Motor neuron (in vitro differentiated cells): Measurements from ENCODE around the gene DOCK10. TPM values are rescaled to one million over a fixed set of nuclear protein-coding genes. Genes with fewer than 3 reads are reported as not detected.

Source experiments
- ATAC-seq, 8 experiments: fragments of 200-7000 bp; cut with Tn5 transposase; replicated peaks in 6 of 8; 2 replicates each; pipeline ENCODE4 v1.8.0; 2021; ENCODE audit warnings: mild to moderate bottlenecking in 8 of 8, moderate library complexity in 8 of 8
- H3K27ac ChIP-seq, 2 donors: fragments of 250-450 bp; sonication (Bioruptor Pico); 2 replicates each; pipeline ENCODE4 v1.9.0; 2021; ENCODE audit warnings: antibody characterized with exemption in 2 of 2, mild to moderate bottlenecking in 2 of 2, moderate library complexity in 1 of 2
- H3K4me1 ChIP-seq, 2 donors: fragments of 250-450 bp; sonication (Bioruptor Pico); replicated peaks in 1 of 2; 2 replicates each; pipeline ENCODE4 v1.6.1; 2021; ENCODE audit warnings: antibody characterized with exemption in 2 of 2, mild to moderate bottlenecking in 2 of 2, moderate library complexity in 1 of 2
- H3K4me3 ChIP-seq, 5 donors: fragments of 250-450 bp; sonication (Bioruptor Pico); 2 replicates each; pipeline ENCODE4 v1.9.0; 2021; ENCODE audit warnings: antibody characterized with exemption in 5 of 5, mild to moderate bottlenecking in 5 of 5, moderate library complexity in 4 of 5
- WGBS, 10 experiments: fragments of 450-650 bp; shearing (Covaris generic); methylation state at CpG; one replicate each; pipeline ENCODE4 v1.0.0; 2022; 5-methylcytosine and 5-hydroxymethylcytosine counted together
- in situ Hi-C, 9 experiments: fragments of 400-800 bp; cut with MboI; loops; one replicate each; pipeline ENCODE4 v1.15.0; 2021; ENCODE audit warnings: low sequenced_read_pairs in 9 of 9, low pct_unique_long_range_greater_than_20kb in 2 of 9; ENCODE audit not compliant: unreplicated experiment in 9 of 9
- total RNA-seq, 8 experiments: library from RNA; unstranded; fragments of 300-600 nt; gene quantifications; 2 replicates each; pipeline versions ENCODE4 v1.2.3 to v1.2.4, GENCODE V29; 2022

DOCK10 gene
- total RNA-seq, 8 experiments from 2014 or later = 1.7 to 151 (median 5.2) TPM

DNA sequence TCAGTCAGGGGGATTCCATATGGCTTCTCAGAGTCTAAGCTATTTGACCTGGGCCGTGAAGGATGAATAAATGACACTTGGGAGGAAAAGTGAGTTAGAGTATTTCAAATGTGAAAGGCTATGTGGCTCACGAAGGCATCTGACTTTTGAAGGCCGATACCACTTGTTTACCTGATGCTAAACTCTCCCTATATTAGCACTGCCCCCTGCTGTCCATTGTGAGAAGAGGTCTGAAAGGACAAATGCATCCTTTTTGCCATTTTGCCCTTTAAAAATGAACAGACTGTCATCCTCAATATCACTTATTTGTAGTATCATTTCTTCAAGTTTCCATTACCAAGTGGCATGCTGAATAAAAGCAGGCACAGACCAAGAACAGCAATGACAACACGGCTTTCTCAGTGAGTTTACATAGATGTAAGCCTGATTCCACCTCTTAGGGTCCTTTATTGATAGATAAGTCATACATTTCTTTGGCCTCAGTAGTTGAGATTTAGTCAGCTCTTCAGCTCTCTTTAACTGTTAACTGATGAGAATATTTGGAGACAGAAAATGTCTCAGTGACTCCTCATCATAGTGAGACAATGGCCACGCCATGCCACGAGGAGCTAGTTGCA lies 40.1 kb downstream of the DOCK10 start:
- in situ Hi-C loops = no loop called here
- H3K4me1 ChIP-seq = peaks cover 0 to 20% of the 10 kb centered on the region in 2 donors
- H3K4me3 ChIP-seq = no peak overlapping the region
- no peak overlapping the region for H3K27ac ChIP-seq
- WGBS, 10 experiments = 20 to 100% (median 51%) methylated on average over 1 to 6 of the region's 6 CpGs
- peak in 4 of 8 experiments; percentile 35 to 61 (median 58) for ATAC-seq

- H3K4me1 ChIP-seq = peaks cover 0 to 16% of the 10 kb centered on the region in 2 donors
- peak in 3 of 8 experiments; percentile 23 to 71 (median 46) for ATAC-seq
- no peak overlapping the region for H3K27ac ChIP-seq
- 20 to 100% (median 89%) methylated on average over 1 to 3 of the region's 3 CpGs; no CpG with 5 or more reads in 2 of the 10 experiments for WGBS, 10 experiments
- no peak overlapping the region for H3K4me3 ChIP-seq
- in situ Hi-C loops = loop anchor here in 1 of 9 experiments (25.0 kb wide), 1 partner anchor 662 kb away; no protein-coding TSS in a partner anchor
Measured at GRCh38 chr2:224999754-225000153, 42.5 kb downstream of the DOCK10 start.

- Histone ChIP-seq H3K27ac (no peak overlapping the region), H3K4me1 (peaks cover 0 to 11% of the 10 kb centered on the region in 2 donors), H3K4me3 (no peak overlapping the region)
- in situ Hi-C loops = loop anchor here in 1 of 9 experiments (25.0 kb wide), 1 partner anchor 662 kb away; no protein-coding TSS in a partner anchor
- WGBS, 10 experiments = 0 to 100% (median 27%) methylated on average over 1 of the region's 1 CpG; no CpG with 5 or more reads in 3 of the 10 experiments
- no peak for ATAC-seq
Measured at GRCh38 chr2:224999321-224999720, 42.9 kb downstream of the DOCK10 start.

DNA sequence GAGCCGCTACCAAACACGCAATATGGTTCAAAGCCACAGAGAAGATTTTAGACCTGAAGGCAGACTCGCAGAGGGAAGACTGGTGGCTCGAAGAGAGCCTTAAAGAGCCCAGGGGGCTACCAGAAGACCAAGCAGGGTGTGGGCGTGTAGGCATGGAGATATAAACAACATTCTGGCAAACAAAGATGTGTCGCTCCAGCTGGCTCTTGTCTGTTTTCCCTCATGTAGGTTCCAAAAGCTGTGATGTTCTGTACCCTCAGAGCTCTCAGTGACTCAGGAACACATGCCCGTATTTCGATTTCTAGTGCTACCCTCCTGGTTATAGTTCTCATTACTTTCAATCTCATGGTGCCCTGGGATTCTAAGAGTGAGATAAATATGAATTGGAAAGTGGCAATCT lies 44.5 kb downstream of the DOCK10 start:
- 30 to 100% (median 77%) methylated on average over 1 to 6 of the region's 8 CpGs; no CpG with 5 or more reads in 4 of the 10 experiments for WGBS, 10 experiments
- H3K4me3 ChIP-seq = no peak overlapping the region
- peaks cover 0 to 9% of the 10 kb centered on the region in 2 donors for H3K4me1 ChIP-seq
- ATAC-seq = peak in 3 of 8 experiments; percentile 70 to 78 (median 70)
- H3K27ac ChIP-seq = no peak overlapping the region
- in situ Hi-C loops = loop anchor here in 1 of 9 experiments (25.0 kb wide), 1 partner anchor 661 kb away; no protein-coding TSS in a partner anchor

DNA sequence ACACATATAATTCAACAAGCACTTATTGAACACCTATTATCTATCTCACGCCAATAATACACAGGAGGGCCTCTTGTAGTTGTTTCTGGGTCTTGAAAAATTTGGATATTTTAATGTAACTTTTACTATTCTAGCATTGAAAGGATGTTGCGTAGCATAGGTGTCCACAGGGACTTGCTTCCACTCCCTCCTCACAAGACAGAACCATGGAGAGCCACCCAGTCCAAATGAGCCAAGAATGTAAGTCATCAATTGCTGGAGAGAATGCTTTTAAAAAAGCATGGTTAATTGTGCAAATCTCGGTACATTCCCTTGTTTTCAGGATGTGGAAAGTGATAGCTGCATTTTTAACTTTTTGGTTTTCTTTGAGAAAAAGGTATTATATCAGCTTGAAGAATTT lies 46.8 kb downstream of the DOCK10 start:
- H3K27ac ChIP-seq = no peak overlapping the region
- no peak overlapping the region for H3K4me3 ChIP-seq
- in situ Hi-C loops = loop anchor here in 1 of 9 experiments (25.0 kb wide), 1 partner anchor 658 kb away; no protein-coding TSS in a partner anchor
- peaks cover 0 to 9% of the 10 kb centered on the region in 2 donors for H3K4me1 ChIP-seq
- ATAC-seq = no peak
- 77 to 100% (median 94%) methylated on average over 1 to 3 of the region's 3 CpGs; no CpG with 5 or more reads in 2 of the 10 experiments for WGBS, 10 experiments

DNA sequence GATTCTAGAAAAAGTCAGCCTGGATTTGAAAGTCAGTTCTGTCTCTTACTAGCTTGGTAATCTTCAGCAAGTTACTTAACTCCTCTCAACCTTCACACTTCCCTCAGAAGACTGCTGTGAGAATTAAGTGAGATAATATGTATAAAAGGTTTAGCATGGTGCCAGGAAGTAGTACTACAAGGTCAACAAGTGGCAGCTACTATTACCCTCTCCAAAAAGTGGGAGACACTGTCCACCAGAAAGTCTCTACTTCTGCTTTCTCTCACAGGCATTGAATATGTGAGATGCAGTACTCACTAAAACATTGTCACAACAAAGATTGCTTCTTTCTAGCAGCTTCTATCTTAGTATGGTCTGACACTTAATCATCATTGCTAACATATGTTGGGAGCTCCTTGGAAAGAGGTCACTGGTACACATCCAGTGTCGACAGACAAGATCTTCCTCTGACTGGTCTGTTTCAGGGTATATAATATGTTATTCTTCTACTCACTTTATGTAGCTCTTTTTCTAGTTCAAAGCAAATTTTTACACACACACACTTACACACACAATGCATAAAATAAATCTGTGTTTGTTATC lies 47.9 kb downstream of the DOCK10 start:
- 80 to 100% (median 100%) methylated on average over 1 of the region's 1 CpG; no CpG with 5 or more reads in 4 of the 10 experiments for WGBS, 10 experiments

DNA sequence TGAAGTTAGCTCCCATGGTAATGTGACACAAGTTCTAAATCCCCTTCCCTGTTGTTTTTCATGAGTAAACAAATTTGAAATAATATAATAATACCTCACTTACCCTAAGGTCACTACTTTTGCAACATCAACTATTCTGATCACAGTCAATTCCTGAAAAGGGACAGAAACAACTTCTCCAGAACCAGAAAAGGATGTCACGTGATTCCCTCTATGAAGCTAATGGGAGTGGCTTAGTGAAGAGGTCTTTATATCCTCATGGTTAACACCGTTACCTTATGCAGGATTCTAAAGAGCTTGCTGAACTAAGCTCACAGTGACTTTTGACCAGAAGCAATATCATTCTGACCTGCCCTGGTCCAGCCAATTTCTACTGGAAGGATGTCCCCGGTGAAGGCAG lies 51.6 kb downstream of the DOCK10 start:
- 83 to 100% (median 94%) methylated on average over 1 to 3 of the region's 3 CpGs; no CpG with 5 or more reads in 2 of the 10 experiments for WGBS, 10 experiments
- Histone ChIP-seq H3K4me1 (peaks cover 4 to 6% of the 10 kb centered on the region in 2 donors), H3K4me3 (no peak overlapping the region), H3K27ac (no peak overlapping the region)
- in situ Hi-C loops = loop anchor here in 1 of 9 experiments (25.0 kb wide), 1 partner anchor 653 kb away; no protein-coding TSS in a partner anchor
- no peak for ATAC-seq

More for the DNA sequence above, 47.9 kb downstream of the DOCK10 start:
- no peak for ATAC-seq
- in situ Hi-C loops = loop anchor here in 1 of 9 experiments (25.0 kb wide), 1 partner anchor 657 kb away; no protein-coding TSS in a partner anchor
- Histone ChIP-seq H3K27ac (no peak overlapping the region), H3K4me1 (peaks cover 4 to 8% of the 10 kb centered on the region in 2 donors), H3K4me3 (no peak overlapping the region)

DNA sequence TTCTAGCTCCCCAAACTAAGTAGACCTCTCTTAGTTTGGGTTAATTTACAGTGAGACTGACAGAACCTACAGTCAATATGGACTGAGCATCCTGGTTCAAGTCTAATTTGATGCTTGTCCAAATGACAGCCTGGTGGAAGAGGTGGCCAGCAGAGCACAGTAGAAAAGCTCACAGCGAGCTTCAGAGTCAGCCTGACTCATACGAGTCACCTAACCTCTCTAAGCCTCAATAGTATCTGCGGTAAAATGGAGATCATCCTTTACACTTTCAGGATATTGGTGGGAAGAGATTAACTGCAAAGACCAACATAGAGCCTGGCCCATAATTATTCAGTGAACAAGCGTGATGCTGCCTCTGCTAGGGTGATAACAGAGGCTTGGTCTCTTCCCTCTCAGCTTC lies 54.5 kb downstream of the DOCK10 start:
- in situ Hi-C loops = loop anchor here in 1 of 9 experiments (25.0 kb wide), 1 partner anchor 650 kb away; no protein-coding TSS in a partner anchor
- Histone ChIP-seq H3K27ac (no peak overlapping the region), H3K4me3 (no peak overlapping the region), H3K4me1 (peaks cover 20 to 26% of the 10 kb centered on the region in 2 donors)
- no peak for ATAC-seq
- WGBS, 10 experiments = 30 to 100% (median 95%) methylated on average over 1 to 4 of the region's 4 CpGs; no CpG with 5 or more reads in 3 of the 10 experiments

DNA sequence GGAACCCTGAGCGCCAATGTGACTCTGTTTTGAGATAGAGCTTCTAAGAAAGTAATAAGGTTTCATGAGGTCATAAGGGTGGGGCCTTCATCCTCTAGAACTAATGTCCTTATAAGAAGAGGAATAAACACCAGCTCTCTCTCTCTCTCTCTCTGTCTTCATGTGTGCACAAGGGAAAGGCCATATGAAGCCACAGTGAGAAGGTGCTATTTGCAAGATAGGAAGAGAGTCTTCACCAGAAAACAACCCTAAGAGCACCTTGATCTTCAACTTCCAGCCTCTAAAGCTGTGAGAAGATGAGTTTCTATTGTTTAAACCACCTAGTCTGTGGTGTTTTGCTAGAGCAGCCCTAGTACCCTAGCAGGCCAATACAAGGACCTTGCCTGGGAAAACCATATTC lies 55.8 kb downstream of the DOCK10 start:
- Histone ChIP-seq H3K4me3 (no peak overlapping the region), H3K4me1 (peaks cover 25 to 31% of the 10 kb centered on the region in 2 donors), H3K27ac (no peak overlapping the region)
- WGBS, 10 experiments = 63 to 100% (median 100%) methylated on average over 1 of the region's 1 CpG; no CpG with 5 or more reads in 3 of the 10 experiments
- ATAC-seq = no peak
- in situ Hi-C loops = loop anchor here in 1 of 9 experiments (25.0 kb wide), 1 partner anchor 649 kb away; no protein-coding TSS in a partner anchor

- H3K4me1 ChIP-seq = peaks cover 24 to 27% of the 10 kb centered on the region in 2 donors
- ATAC-seq = peak in 3 of 8 experiments; percentile 22 to 53 (median 23)
- H3K4me3 ChIP-seq = no peak overlapping the region
- no peak overlapping the region for H3K27ac ChIP-seq
- 69 to 100% (median 88%) methylated on average over 1 to 5 of the region's 5 CpGs; no CpG with 5 or more reads in 2 of the 10 experiments for WGBS, 10 experiments
- in situ Hi-C loops = loop anchor here in 1 of 9 experiments (25.0 kb wide), 1 partner anchor 647 kb away; no protein-coding TSS in a partner anchor
Measured at GRCh38 chr2:224984637-224985036, 57.6 kb downstream of the DOCK10 start.

DNA sequence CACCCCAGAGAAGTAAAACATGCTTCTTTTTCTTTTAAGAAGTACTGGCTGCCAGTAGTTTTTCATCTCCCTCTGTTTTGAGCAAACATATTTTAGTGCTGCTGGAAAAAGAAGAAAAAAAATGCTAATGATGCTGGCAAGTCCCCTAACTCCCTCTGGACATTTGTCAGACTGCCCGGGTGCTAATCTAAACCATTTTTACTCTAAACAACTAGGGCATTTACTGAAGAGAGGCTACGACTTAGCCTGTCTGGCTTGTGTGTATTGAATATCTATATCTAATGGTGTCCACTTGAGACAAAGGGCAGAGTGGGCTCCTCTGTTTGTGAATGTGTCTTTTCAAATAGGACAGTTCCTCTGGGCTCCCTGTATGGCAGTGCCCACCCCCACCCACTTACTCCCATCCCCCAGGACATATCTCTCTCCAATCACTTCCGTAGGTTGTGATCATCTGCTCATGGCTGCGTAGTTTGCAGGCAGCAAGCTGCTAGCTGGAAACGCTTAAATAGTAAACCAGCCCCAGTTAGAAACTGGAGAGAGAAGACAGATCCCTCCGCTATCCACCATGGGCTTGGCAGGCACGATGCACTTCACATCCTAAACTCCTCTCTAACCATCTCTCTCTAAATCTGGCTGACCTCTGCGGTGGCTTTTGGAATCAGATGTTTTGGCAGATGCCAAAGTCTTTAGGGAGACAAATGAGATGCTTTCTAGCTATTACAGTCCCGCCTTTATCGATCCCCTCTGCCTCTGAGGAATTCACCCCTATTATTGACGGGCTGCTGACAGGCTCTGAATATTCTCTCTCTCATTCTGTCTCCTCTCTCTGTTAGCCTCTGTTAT lies 58.3 kb downstream of the DOCK10 start:
- peak; percentile 32 to 75 (median 40) for ATAC-seq
- Histone ChIP-seq H3K27ac (no peak overlapping the region), H3K4me3 (no peak overlapping the region), H3K4me1 (peaks cover 22 to 25% of the 10 kb centered on the region in 2 donors)
- in situ Hi-C loops = loop anchor here in 1 of 9 experiments (25.0 kb wide), 1 partner anchor 647 kb away; no protein-coding TSS in a partner anchor
- WGBS, 10 experiments = 0 to 80% (median 52%) methylated on average over 1 to 6 of the region's 11 CpGs; no CpG with 5 or more reads in 2 of the 10 experiments
